Chondrocyte (in vitro differentiated cells): ENCODE data around the gene ENTPD3. TPM values are rescaled to one million over a fixed set of nuclear protein-coding genes. Genes with fewer than 3 reads are reported as not detected.

Experiments
- DNase-seq: peaks from one replicate; pipeline ENCODE4 v3.0.0; 2021; ENCODE audit warnings: mixed read lengths, low spot score
- H3K27ac Mint-ChIP-seq: one replicate; pipeline ENCODE4 v1.8.0; 2021; ENCODE audit warnings: mild to moderate bottlenecking, moderate library complexity, mixed read lengths; ENCODE audit not compliant: unreplicated experiment
- H3K27me3 Mint-ChIP-seq: 2 replicates; pipeline ENCODE4 v1.8.0; 2021; ENCODE audit warnings: low read depth, mixed read lengths
- H3K36me3 Mint-ChIP-seq: 2 replicates; pipeline ENCODE4 v1.8.0; 2021; ENCODE audit warnings: low read depth, mixed read lengths
- H3K4me1 Mint-ChIP-seq: 2 replicates; pipeline ENCODE4 v1.8.0; 2021; ENCODE audit warnings: low read depth, mild to moderate bottlenecking, mixed read lengths
- H3K4me3 Mint-ChIP-seq: one replicate; pipeline ENCODE4 v1.8.0; 2021; ENCODE audit warnings: mild to moderate bottlenecking, moderate library complexity, mixed read lengths; ENCODE audit not compliant: unreplicated experiment
- H3K9me3 Mint-ChIP-seq: 2 replicates; pipeline ENCODE4 v1.8.0; 2021; ENCODE audit warnings: low read depth, mixed read lengths
- CTCF ChIP-seq: fragments of 200-600 bp; sonication (generic); IDR thresholded peaks from 2 replicates; pipeline ENCODE4 v1.5.0; 2021; ENCODE audit warnings: antibody characterized with exemption, mild to moderate bottlenecking, moderate library complexity
- long read RNA-seq: library from polyadenylated mRNA; stranded (forward); transcript quantifications from one replicate; pipeline ENCODE4 v2.0.0, GENCODE V29; 2021
- total RNA-seq: library from RNA; stranded (reverse); gene quantifications from 3 replicates; pipeline ENCODE4 v1.2.1, GENCODE V29; 2021

Gene ENTPD3, protein sequence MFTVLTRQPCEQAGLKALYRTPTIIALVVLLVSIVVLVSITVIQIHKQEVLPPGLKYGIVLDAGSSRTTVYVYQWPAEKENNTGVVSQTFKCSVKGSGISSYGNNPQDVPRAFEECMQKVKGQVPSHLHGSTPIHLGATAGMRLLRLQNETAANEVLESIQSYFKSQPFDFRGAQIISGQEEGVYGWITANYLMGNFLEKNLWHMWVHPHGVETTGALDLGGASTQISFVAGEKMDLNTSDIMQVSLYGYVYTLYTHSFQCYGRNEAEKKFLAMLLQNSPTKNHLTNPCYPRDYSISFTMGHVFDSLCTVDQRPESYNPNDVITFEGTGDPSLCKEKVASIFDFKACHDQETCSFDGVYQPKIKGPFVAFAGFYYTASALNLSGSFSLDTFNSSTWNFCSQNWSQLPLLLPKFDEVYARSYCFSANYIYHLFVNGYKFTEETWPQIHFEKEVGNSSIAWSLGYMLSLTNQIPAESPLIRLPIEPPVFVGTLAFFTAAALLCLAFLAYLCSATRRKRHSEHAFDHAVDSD
- 0.15 TPM in 1 of 3 replicates, not detected in the others for total RNA-seq
- long read RNA-seq: 0 reads

GRCh38 chr3:40387001-40387894 lies at the start of gene ENTPD3:
ENTPD3 (plus strand) TSS chr3:40387184; CDS start chr3:40388058, 874 bp downstream.
- peaks cover 12% of the 10 kb centered on the region for H3K4me1 Mint-ChIP-seq
- H3K36me3 Mint-ChIP-seq: peaks cover 3% of the 10 kb centered on the region
- no peak within 1 kb of the TSS for H3K27ac Mint-ChIP-seq
- no peak for TF ChIP-seq CTCF
- H3K9me3 Mint-ChIP-seq: peaks cover 3% of the 10 kb centered on the region
- H3K27me3 Mint-ChIP-seq: peaks cover 25% of the 10 kb centered on the region
- DNase-seq: no peak
- H3K4me3 Mint-ChIP-seq: peak within 1 kb of the TSS; percentile 76

GRCh38 chr3:40339871-40340270 lies 47.1 kb upstream of the ENTPD3 start:
- no peak overlapping the region for H3K27ac Mint-ChIP-seq
- DNase-seq: no peak
- TF ChIP-seq CTCF: no peak
- no peak overlapping the region for H3K4me3 Mint-ChIP-seq
- H3K36me3 Mint-ChIP-seq: no peaks in the 10 kb centered on the region
- peaks cover 3% of the 10 kb centered on the region for H3K27me3 Mint-ChIP-seq
- no peaks in the 10 kb centered on the region for H3K4me1 Mint-ChIP-seq
- H3K9me3 Mint-ChIP-seq: no peaks in the 10 kb centered on the region

DNA sequence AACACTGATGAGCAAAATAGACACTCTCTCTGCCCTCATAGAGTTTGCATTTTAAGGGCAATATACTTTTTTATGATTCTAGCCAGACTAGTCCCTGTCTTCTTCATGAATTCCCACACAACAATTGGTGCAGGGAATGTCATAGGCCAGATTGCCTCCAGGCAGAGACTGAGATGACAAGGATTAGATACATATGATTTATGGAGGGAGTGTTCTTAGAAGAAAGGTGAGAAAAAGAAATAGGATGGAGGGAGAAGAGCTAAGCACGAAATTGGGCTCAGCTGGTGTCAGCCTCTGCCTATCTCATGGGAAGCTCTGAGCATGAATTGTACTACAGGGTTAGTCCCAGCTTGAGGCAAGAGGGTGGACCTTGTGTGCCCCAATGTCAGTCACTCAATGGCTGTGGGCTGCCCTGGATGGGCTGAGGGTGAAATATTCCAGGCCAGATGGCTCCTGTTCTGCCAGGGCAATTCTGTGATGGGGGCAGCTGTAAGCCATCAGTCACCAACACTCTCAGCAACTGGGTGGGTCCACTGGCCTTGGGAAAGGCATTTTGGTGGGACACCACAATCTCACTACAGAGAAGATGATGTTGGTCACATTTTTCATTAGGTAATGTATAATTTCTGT lies 46.3 kb upstream of the ENTPD3 start:
- no peak for DNase-seq
- Mint-ChIP-seq H3K27ac (no peak overlapping the region), H3K27me3 (peaks cover 3% of the 10 kb centered on the region), H3K36me3 (no peaks in the 10 kb centered on the region), H3K4me1 (no peaks in the 10 kb centered on the region), H3K9me3 (peaks cover 5% of the 10 kb centered on the region), H3K4me3 (no peak overlapping the region)
- TF ChIP-seq CTCF: no peak

GRCh38 chr3:40341671-40342070 lies 45.3 kb upstream of the ENTPD3 start:
- no peak for TF ChIP-seq CTCF
- no peak overlapping the region for H3K27ac Mint-ChIP-seq
- H3K9me3 Mint-ChIP-seq: peaks cover 7% of the 10 kb centered on the region
- no peaks in the 10 kb centered on the region for H3K4me1 Mint-ChIP-seq
- H3K27me3 Mint-ChIP-seq: peaks cover 3% of the 10 kb centered on the region
- H3K4me3 Mint-ChIP-seq: no peak overlapping the region
- no peaks in the 10 kb centered on the region for H3K36me3 Mint-ChIP-seq
- no peak for DNase-seq
